Activated CD4-positive, alpha-beta T cell treated with anti-CD3 and anti-CD28 coated beads, Interleukin-2, amount 50 U/mL, for 1 hour (primary cell): ENCODE measurements around the gene USP10.

Experiments used
- DNase-seq: peaks from one replicate; pipeline ENCODE4 v3.0.0-alpha.2; 2020

USP10 gene

DNA sequence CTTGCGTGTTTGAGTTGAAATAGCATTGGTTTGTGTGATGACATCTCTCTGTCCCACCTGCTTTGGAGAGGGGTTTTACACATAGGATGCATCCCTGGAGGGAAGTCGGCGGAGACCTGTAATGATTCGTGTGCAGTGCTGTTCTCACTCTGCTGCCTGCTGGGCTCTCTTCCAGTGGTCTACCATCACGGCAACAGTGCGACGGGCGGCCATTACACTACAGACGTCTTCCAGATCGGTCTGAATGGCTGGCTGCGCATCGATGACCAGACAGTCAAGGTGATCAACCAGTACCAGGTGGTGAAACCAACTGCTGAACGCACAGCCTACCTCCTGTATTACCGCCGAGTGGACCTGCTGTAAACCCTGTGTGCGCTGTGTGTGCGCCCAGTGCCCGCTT, 78.9 kb downstream of the USP10 start:
- no peak for DNase-seq

DNA sequence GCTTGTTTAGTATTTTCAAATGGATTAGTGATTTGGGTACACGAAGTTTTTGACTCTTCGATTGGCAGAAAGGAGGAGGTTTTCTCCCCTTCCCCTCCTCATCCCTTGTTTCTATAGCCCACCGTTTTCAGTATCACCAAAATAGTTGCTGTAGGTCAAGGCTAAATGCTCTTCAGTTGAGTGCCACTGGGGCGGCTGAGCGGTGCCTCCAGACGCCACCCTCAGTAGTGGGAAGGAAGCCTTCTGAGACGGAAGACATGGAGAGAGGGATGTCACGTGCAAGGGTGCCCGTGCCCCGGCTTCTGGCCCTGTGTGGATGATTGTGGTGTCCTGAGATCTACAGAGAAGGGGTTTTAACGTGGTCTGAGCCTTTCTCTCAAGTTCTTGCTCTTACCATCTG, 80.3 kb downstream of the USP10 start:
- no peak for DNase-seq

DNA sequence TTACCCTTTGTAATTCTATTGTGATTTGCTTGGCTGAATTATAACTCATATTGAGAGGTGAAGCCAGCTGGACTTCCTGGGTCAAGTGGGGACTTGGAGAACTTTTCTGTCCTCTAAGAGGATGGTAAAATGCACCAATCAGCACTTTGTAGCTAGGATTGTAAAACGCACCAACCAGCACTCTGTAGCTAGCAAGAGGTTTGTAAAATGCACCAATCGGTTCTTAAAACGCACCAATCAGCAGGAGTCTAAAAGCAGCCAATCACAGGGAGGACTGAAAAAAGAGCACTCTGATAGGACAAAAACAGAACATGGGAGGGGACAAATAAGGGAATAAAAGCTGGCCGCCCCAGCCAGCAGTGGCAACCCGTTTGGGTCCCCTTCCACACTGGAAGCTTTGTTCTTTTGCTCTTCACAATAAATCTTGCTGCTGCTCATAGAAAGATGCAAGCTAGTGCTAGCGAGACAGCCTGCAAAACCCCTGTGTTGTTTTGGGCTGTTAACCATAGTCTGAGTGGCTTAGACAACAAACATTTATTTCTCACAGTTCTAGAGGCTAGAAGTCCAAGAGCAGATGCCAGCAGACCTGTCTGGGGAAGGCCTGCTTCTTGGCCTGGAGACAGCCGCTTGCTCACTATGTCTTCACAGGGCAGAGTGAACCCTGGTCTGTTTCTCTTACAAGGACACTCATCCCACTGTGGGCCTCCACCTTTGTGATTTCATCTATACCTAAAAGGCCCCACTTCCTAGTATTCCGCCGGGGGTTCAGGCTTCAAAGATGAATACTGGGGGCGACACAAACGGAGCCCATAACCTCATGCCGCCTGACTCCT, 81.0 kb downstream of the USP10 start:
- DNase-seq: no peak

DNA sequence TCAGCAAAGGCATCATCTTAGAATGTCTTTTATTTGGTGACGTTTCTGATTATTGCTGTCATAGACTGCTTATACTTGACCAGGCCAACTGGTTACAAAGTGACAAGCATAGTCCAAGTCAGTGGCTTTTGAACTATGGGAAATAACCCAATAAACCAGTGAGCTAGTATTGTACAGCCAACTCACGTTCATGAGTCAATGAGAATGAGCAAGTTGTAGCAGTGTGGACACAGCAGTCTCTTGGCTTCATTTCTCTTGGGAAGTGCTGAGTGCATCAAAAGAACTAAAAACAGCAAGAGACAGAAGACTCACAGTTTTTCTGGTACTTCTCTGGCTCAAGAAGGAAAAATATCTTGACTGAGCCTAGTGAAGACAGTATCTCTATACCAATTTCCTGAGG, 83.0 kb downstream of the USP10 start:
- DNase-seq: no peak

DNA sequence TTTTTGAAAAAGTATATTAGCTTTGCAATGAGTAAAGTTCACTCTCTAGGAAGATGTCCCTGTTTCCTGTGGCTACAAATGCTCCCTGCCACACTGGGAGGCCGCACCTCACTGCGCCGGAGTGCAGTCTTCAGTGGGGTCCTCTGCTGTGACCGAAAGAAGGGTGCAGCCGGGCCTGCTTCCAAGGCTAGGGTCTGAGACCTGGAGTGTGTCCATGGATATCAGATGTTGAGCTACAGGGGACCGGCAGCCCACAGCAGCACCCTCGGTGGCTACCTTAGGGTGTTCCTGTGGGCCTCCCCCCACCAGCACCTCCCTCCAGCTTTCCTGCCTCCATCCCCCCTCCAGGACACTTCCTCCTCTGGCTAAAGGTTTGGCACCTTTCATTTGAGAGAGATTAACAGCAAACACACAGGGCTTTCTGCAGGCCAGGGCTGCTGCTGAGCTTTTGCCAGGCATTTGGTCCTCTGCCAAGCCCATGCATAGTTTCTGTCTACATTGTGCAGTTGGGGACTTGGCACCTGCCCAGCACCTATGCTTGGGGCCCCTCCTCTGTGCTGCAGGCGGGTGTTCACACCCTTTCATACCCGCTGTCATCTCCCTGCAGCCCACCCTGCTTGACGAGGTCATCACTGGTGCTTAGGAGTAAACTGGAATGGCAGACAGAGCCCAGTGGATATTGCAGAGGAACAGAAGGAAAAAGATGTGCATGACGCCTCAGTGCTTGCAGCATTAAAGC, 86.2 kb downstream of the USP10 start:
- no peak for DNase-seq

DNA sequence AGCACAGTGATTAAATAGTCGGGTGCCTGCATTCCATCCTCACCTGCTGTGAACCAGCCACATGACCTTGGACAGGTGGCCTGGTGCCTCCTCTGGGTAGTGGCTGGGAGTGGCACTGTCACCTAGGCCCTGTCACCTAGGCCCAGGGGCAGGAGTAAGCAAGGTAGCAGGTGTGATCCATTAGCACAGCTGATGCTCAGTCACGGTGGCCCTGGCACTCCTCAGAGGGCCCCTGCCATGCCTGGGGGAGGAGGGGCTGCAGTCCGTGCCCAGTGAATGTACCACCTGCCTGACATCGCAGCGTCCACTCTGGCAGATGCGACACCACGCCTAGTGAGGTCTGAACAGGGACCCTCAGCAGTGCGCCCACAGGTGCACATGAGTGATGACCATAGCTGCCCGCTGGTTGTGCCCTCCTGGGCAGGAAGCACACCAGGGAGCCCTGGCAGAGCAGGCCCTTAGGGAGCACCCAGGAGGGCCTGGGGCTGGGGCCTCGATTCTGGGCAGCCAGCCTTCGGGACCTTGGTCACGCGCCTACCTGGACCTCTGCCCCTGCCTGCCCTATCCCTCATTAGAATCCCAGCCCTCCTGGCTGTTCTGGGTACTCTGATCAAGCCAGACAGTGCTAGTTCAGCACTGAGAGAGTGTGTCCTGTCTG, 86.9 kb downstream of the USP10 start:
- DNase-seq: no peak

DNA sequence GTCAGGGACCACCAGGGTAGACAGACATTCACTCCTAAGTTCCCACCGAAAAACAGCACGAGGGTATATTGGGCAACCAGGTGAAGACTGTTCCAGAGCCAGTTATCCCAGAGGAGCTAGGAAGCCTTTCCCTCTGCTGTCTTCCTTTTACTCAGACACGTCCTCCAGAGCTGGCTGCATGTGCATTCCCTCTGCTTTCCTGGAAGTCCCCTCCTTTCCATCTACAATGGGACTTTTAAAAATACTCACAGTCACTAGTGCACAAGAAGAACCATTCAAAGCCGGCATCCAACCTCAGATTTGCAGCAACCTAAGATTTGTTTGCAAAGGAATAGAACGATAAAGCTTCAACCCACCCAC, 87.4 kb downstream of the USP10 start:
- no peak for DNase-seq

DNA sequence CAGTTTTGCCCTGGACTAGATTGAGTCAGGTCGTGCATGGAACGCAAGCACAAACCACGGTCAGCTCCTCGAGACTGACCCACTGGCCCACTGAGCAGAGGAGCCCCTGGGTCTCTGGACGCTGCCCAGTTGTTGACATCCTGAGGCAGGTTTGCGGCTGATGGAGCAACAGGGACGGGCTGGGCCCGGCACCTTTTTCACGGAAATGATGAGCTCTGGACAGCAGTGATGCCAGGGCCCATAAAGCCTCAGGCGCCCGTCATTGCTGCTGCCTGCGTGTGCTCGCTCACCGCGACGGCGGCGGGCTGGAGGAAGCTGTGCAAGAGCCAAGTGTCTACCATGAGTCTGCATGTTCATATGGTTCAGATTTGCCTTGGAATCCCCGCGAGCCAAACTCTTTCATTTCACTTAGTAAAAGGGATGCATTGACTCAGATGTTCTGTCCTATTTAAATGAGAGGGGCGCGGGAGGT, 89.2 kb downstream of the USP10 start:
- no peak for DNase-seq

DNA sequence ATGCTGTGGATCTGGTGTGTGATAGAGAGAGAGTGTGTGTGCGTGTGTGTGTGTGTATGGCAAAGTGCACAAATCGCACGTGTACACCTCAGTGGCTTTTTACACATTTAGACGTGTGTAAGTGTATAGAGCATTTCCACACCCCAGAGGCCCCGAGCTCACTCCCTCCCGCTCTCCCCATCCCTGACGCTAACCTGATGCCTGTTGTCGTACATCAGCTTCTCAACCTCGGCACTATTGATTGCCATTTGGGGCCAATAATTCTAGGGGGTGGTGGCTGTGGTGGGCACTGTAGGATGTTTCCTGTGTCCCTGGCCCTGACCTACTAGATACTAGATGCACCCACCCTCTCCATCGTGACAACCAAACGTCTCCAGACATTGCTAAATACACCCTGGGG, 89.6 kb downstream of the USP10 start:
- DNase-seq: no peak

DNA sequence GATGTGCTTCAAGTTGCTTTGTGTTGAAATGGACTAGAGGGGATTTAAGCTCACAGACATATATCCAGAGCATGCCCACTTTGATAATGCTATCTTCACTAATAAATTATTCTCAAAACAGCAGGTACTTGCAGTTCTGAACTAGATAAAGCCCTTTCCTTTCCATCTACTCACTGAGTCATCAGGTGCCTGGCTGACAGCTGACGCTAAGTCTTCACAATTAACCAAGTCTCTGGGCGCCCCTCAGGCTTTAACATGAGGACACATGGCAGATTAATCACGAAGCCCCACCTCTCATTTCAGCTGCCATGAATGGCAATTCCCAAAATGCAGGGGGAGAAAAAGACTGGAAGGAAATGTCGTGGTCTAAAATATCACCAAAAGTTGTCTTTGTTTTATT, 90.5 kb downstream of the USP10 start:
- no peak for DNase-seq

DNA sequence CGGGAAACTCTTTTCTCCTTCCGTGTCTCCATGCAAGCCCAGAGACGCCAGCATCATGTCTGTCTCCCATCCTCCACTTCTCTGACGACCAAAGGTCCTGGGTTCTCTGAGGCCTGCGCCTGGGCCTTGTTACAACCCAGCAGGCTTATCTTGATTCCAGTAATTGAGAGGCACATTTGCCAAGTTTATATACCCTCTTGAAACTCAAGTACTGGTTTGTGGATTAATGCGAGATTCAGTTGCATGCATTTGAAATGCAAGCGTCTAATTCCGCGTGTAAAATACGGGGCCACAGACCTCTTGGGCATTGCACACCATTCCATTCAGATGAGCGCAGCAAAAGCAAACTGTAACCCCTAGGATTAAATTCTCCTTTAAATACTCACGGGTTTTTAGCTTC, 91.3 kb downstream of the USP10 start:
- no peak for DNase-seq

DNA sequence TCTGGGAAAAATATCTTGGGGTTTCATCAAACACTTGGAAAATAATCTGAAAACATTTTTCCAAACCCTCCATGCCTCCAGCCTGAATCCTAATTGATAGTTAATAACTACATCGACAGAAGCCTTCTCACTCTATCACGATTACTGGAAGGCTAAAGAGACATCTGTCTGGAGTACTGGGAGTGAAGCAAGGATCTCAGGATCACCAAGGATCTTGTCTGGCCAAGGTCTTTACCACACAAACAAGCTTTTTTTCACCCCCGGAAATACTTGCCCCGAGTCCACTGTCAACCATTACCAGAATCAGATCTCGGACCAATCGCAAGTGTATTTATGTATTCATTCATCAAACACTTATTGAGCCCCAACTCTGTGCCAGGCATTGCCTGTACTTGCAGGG, 91.7 kb downstream of the USP10 start:
- no peak for DNase-seq

DNA sequence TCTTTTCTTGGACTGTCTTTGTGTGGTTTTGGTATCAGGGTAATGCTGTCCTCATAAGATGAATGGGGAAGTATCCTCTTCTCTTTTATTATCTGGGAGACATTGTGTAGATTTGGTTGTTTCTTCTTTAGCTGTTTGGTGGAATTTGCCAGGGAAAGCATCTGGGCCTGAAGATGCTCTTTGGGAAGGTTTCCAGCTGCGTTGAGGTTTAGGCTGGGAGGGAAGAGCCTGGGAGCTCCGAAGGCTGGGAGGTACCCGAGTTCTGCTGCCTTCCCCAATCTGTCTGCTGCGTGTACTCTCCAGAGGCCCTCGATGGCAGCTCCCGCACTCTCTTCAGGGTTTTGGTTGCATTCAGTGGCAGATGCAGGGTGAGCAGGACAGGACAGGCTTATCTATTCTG, 94.4 kb downstream of the USP10 start:
- DNase-seq: no peak

DNA sequence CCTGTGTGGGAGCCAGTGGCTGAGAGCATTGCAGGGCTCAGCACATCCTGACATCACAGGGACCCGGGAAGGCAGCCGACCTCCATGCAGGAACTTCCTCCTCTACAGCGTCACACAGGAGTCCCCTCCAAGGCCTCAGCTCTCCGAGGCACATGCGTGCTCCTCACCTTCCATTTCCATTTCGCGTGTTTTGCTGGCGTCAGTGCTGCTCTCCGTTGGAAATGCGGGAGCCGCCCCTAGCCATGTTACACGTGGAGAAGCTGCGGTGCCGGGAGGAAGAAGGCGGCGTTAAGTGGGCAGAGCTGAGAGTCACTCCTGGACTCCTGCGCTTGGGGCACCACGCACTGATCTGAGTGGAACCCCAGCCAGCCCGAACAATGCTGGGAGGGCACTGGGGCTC, 94.8 kb downstream of the USP10 start:
- no peak for DNase-seq

DNA sequence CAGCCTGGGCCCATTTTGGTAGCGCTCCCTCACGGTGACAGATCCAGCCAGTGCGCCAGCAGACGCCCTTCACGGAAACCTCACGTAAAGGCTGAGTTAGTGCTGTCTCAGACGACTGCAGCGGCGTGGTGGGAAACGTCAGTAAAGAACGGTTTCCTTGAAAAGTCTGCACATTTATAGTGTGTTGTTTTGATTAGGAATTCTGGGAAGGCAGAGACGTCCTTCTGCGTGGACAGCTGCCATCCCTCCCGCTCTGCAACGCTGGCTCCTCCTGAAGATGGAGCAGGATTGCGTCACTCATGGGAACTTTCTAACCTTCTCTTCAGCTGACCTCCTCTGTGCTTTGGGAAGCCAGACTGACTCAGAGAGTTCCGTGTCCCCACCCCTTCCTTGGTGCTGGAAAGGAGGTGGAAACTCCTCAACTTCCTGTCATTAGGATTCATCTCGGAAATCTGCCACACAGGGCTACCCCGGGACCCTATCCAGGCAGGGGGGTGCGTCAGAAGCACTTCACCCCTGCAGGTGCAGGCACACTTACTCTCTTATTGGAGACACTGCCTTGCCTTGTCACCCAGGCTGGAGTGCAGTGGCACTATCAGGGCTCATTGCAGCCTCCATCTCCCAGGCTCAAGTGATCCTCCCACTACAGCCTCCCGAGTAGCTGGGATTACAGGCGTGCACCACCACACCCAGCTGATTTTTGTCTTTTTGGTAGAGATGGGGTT, 95.7 kb downstream of the USP10 start:
- DNase-seq: no peak

DNA sequence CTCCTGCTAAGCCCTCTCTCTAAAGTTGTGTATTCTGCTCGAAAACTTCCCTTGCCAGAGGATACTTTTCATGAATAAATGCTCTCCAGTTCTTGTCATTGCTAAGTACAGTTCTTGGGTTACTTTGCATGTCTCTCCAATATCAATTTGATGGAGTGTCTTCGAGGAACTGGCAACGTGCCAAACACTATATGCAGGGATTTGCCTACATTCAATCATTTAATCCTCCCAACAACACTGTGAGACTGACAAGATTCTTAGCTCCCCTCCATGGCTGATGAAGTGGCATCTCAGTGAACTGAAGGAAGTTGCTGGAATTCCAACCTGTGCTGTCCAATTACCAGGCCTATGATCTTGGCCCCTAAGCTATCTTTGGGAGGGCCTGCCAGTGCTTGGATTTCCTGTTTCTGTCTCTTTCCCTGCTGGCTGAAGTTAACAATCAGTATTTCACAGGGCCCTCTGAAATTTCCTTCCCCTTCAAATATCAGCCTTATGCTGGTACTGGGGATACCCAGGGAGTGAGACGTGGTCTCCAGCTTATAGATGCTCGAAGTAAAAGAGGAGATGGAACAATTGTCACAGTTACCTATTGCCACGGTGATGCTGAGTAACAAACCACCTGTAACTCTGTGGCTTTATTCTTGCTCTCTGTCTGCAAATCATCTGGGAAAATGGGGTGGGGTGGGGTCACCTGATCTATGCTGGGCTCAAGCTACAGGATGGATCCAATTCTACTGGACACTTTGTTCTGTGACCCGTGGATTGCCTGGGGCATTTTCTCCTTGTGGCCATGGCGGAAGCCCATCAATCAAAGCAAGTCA, 100.6 kb downstream of the USP10 start:
- DNase-seq: no peak

DNA sequence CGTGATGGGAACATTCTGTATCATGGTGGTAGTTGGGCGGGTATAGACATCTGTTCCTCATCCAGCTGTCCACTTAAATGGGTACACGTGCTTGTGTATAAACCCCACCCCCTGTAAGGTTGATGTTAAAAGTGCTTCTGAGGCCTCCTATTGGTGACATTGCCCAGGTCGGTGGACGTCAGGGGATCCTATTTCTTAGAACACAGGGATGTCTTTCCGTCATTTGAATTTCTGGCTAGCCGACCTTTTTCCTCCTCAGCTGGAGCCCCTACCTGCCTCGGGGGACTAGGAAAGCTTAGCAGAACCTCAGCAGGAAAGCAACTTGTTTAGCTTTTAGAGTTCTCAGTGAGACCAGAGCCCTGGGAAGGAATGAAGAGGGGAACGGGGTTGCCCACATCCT, 103.3 kb downstream of the USP10 start:
- DNase-seq: no peak

DNA sequence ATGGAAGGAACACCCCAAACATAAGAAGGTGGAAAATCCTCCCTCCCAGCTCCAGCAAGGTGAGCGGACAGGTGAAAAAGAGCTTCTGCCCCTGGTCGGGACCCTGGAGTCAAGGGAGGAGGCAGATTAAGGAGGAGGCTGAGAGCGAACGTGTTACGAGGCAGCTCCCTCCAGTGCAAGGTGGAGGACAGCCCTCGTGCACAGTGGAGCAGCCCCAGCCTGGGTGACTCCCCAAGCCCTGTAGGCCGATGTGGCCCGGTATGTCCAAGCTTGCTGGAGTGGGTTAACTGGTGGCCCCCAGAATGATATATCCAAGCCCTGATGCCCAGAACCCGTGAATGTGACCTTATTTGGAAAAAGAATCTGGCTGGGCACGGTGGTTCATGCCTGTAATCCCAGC, 104.5 kb downstream of the USP10 start:
- DNase-seq: no peak

DNA sequence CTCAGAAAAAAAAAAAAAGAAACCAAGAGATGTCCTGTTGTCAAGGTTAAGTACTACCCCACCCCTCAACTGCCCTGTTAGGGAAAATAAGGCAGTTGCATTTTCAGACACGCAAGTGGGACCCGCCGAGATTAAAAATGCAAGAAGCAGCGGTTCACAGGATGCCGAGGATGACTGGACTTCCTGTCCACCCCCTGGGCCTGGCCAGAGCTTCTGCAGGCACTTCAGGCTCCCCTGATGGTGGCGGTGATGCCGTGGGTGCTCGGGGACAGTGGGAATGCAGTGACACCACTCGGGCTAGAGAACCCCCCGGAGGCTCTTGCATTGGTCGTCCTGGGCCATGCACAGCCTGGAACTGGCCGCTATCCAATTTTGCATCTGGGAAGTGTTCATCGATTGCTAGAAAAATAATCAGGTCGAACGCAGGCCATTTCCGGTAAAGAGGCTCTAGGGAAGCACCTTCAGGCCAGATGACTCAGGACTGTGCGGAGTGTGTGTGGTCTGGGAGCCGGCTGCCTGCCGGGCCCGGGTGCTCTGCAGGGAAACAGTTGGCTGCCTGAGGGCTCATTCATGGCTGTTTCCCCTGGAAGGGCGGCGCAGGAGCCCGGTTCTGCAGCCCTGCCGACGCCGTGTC, 106.6 kb downstream of the USP10 start:
- no peak for DNase-seq

DNA sequence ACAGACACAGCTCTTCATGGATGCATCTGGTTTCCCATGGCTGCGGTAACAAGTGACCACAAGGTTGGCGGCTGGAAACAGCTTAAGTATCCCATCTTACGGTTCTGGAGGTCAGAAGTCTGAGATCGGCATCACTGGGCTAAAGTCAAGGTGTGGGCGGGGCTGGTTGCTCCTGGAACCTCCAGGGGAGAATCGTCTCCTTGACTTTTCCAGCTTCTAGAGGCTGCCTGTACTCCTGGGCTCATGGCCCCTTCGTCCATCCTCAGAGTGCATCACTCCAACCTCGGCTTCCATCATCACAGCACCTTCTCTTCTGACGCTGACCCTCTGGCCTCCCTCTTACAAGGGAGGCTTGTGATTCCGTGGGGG, 107.1 kb downstream of the USP10 start:
- DNase-seq: no peak

DNA sequence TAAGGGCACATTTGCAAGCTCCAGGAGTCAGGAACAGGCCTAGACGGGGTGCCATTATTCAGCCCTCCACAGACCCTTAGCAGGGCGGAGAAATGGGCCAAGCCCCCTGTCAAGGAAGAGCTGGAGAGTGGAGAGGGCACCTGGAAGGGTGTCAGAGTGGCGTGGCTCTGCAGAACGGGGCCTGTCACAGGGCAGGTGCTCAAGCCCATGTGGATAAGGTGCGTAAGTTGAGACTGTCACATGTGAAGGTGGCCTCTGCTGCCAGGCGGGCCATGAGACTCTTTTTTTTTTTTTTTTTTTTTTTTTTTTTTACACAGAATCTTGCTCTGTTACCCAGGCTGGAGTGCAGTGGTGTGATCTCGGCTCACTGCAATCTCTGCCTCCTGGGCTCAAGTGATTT, 108.0 kb downstream of the USP10 start:
- no peak for DNase-seq

DNA sequence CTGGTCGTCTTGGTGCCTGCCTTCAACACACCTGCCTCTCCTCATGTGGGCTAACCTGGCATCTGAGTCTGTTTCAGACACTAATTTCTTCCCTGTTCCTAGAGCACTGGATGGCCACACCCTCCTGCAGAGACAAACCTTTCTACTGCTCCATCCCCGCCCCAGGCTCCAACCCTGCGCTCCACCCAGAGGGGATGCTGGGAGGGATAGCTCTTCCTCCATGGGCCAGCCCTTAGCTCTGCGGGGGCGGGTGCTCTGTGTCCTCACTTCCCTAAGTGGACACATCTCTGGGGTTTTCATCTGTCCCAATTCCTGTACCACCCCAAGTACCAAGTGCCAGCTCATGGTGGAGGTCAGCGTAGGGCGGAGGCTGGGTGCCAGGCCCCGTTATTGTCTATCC, 109.0 kb downstream of the USP10 start:
- no peak for DNase-seq
